Measurements from ENCODE around the gene BCOR. TPM values are rescaled to one million over a fixed set of nuclear protein-coding genes. Genes with fewer than 3 reads are reported as not detected.
A peak's percentile ranks its signal among the peaks of the same experiment; 100 is the strongest.

Gene BCOR
- total RNA-seq = 24.1 and 24.8 TPM in 2 replicates
- long read RNA-seq, partial matches to known transcripts = 16 of 18 reads
- long read RNA-seq, other reads (novel, unspliced or antisense) = 2 of 18 reads

DNA sequence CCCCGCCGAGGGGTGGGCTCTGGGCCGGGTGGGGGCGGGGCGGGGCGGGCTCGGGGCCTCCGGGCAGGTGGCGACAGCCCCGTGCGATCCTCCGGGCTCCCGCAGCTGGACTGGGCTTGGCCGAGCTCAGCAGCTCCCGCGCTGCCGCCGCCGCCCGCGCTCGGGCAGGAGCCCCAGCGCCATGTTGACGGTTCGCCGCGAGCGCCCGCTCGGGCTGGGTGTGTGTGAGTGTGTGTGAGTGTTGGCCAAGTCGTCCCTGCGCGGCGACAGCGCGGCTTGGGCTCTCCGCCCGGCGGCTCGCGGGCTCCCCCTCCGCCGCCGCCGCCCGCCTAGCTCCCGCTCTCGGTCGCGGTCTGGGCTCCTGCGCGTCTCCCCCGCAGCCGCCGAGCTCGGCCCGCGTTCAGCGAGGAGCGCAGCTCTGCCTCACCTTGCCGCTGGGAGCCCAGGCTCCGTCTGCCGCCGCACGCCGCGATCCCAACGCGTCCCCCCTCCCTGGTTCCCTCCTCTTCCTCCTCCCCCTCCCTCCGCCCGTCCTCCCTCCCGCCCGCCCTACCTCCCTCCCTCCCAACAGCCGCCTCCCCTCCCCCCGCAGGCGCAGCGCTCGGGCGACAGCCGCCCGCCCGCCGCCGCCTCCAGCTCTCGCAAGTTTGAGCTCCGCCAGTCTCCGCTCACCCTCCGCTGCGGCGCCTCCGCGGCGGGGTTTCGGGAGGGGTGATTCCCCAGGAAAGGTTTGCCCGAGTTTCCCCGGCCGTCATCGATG, at the start of gene BCOR:
Gene BCOR, minus strand, starts transcription at position 455 of the 760 bp plus-strand sequence. CDS start 20,029 bp downstream, outside the sequence.
- TF ChIP-seq, protein P1, sequence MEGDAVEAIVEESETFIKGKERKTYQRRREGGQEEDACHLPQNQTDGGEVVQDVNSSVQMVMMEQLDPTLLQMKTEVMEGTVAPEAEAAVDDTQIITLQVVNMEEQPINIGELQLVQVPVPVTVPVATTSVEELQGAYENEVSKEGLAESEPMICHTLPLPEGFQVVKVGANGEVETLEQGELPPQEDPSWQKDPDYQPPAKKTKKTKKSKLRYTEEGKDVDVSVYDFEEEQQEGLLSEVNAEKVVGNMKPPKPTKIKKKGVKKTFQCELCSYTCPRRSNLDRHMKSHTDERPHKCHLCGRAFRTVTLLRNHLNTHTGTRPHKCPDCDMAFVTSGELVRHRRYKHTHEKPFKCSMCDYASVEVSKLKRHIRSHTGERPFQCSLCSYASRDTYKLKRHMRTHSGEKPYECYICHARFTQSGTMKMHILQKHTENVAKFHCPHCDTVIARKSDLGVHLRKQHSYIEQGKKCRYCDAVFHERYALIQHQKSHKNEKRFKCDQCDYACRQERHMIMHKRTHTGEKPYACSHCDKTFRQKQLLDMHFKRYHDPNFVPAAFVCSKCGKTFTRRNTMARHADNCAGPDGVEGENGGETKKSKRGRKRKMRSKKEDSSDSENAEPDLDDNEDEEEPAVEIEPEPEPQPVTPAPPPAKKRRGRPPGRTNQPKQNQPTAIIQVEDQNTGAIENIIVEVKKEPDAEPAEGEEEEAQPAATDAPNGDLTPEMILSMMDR (IDR thresholded peaks at IDR 0.05) = no peak
- Mint-ChIP-seq H3K4me1 (ENCODE audit: unreplicated experiment) (peaks cover 46% of the 10 kb centered on the region), H3K36me3 (ENCODE audit: unreplicated experiment) (no peaks in the 10 kb centered on the region), H3K9me3 (ENCODE audit: unreplicated experiment) (no peaks in the 10 kb centered on the region), H3K4me3 (ENCODE audit: unreplicated experiment) (peak within 1 kb of the TSS; percentile 91), H3K27ac (ENCODE audit: unreplicated experiment) (peak within 1 kb of the TSS; percentile 92), H3K27me3 (ENCODE audit: unreplicated experiment) (no peaks in the 10 kb centered on the region)
- DNase-seq (ENCODE audit: extremely low spot score, unreplicated experiment) = no peak

DNA sequence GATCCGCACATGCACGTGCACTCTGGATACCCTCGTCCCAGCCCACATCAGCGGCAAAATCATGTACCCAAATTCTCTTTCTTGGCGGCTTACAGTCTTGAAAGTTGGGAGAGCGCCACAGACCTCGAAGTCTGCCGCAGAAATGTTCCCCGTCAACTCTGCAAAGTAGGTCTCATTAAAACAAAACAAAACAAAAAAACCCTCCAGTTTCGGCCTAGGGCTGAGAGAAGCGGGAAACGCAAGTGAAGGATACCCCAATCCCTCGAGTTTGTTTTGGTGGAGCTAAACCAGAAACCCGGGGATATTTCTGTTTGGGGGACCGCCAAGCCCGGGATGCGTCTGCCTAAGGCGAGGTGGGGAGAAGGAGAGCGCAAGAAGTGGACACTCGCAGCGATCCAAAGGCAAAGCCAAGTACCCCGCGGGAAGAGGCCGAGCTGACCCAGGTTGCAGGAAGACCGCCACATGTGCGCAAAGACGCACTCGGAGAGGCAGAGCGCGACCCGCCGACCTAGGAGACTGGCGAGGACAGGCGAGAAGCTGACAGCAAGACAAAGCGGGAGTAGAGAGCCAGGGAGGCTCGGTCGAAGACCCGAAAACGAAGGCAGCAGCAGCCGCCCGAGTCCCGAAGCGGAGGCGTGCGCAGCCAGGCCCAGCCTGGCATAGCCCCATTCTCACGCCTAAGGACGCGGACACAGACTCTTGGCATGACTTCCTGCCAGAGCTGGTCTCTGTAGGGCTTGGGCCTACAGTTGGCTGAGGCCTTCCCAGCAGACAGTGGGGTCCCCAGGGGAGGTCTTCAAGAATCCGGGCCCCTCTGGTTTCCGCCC, 49.6 kb upstream of the BCOR start:
- no peaks in the 10 kb centered on the region for H3K27me3 Mint-ChIP-seq (ENCODE audit: unreplicated experiment)

DNA sequence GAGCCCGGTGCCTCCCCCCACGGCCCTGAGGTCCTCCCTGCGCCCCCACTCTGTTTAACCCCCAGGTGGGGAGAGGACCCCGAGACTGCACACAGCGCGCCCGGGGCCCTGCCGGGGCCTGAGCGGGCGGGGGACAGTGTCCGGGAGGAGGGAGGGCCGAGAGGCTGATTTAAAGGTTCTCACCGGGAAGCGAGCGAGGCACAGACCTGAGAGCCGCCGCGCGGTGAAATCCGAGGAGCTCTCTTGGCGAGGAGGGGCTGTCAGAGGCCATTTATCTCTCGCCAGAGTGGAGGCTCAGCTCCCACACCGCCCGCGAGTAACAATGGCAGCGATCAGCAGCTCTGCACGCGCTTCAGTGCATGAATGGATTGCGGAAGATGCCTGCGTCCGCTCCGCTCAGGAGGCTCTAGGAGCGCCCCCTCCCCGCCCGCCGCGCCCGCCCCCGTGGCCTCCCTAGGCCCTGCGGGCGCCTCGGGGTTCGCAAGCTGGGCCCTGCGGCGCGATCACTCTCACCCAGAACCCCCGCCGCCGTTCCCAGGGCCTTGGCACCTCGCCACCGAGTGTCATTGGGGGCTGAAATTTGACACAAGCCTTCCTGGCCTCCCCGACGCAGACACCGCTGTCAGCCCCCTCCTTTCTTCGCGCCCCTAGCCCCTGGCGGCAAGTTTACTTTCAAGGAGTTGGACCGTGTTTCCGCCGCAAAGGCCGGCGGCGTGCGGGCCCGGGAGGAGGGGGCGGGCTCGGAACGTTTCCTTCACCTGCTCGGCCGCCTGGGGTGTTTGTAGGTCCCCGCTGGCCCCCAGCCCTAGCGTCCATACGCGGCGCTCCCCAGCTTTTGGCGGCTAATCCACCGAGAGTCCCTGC, 48.7 kb upstream of the BCOR start:
- no peaks in the 10 kb centered on the region for H3K9me3 Mint-ChIP-seq (ENCODE audit: unreplicated experiment)
- H3K4me1 Mint-ChIP-seq (ENCODE audit: unreplicated experiment) = peaks cover 70% of the 10 kb centered on the region
- TF ChIP-seq, protein P1 (IDR thresholded peaks at IDR 0.05) = no peak
- H3K27me3 Mint-ChIP-seq (ENCODE audit: unreplicated experiment) = no peaks in the 10 kb centered on the region
- DNase-seq (ENCODE audit: extremely low spot score, unreplicated experiment) = no peak
- H3K36me3 Mint-ChIP-seq (ENCODE audit: unreplicated experiment) = peaks cover 6% of the 10 kb centered on the region
- H3K27ac Mint-ChIP-seq (ENCODE audit: unreplicated experiment) = peak overlapping the region; percentile 34
- peak overlapping the region; percentile 64 for H3K4me3 Mint-ChIP-seq (ENCODE audit: unreplicated experiment)

More for the DNA sequence above, 49.6 kb upstream of the BCOR start:
- H3K4me1 Mint-ChIP-seq (ENCODE audit: unreplicated experiment) = peaks cover 69% of the 10 kb centered on the region
- H3K4me3 Mint-ChIP-seq (ENCODE audit: unreplicated experiment) = peak overlapping the region; percentile 52
- H3K36me3 Mint-ChIP-seq (ENCODE audit: unreplicated experiment) = peaks cover 6% of the 10 kb centered on the region
- TF ChIP-seq, protein P1 (IDR thresholded peaks at IDR 0.05) = no peak
- H3K9me3 Mint-ChIP-seq (ENCODE audit: unreplicated experiment) = no peaks in the 10 kb centered on the region
- no peak for DNase-seq (ENCODE audit: extremely low spot score, unreplicated experiment)
- H3K27ac Mint-ChIP-seq (ENCODE audit: unreplicated experiment) = no peak overlapping the region

DNA sequence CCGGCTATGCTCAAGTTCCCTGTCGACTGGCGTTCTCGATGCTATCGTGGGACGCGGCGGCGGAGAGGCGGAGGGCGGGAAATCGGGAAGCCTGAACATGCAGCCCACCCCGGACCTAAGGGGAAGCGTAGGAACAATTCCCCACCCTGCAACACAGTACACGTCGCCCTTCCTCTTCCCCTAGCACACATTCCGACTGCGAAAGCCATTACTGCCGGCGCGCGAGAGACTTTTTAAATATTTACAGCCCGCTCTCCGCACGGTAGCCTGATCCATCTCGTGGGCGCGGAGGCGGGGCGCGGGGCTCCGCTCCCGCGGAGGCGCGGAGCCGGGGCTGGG, 48.1 kb upstream of the BCOR start:
- H3K4me3 Mint-ChIP-seq (ENCODE audit: unreplicated experiment) = peak overlapping the region; percentile 77
- H3K9me3 Mint-ChIP-seq (ENCODE audit: unreplicated experiment) = no peaks in the 10 kb centered on the region
- peaks cover 6% of the 10 kb centered on the region for H3K36me3 Mint-ChIP-seq (ENCODE audit: unreplicated experiment)
- no peak for DNase-seq (ENCODE audit: extremely low spot score, unreplicated experiment)
- peaks cover 72% of the 10 kb centered on the region for H3K4me1 Mint-ChIP-seq (ENCODE audit: unreplicated experiment)
- TF ChIP-seq, protein P1 (IDR thresholded peaks at IDR 0.05) = no peak
- H3K27me3 Mint-ChIP-seq (ENCODE audit: unreplicated experiment) = no peaks in the 10 kb centered on the region
- H3K27ac Mint-ChIP-seq (ENCODE audit: unreplicated experiment) = peak overlapping the region; percentile 62
